NCI-H1417 (cell line): ENCODE measurements around the gene NOTCH4.
A peak's percentile ranks its signal among the peaks of the same experiment; 100 is the strongest.
"Not testable (repeated sequence)": the region's sequence is repeated elsewhere in the genome, so short reads cannot be mapped to it uniquely, and the experiment has no call there.

Source experiments
- DNase-seq, 3 experiments: peaks; one replicate each; lab custom pipeline; 2025; lab: John Stamatoyannopoulos, UW

The NOTCH4 gene

GRCh38 chr6:32193096-32193495, 30.8 kb downstream of the NOTCH4 start:
- DNase-seq: not testable (repeated sequence)

GRCh38 chr6:32192608-32193039, 31.2 kb downstream of the NOTCH4 start, which contains the start of gene GPSM3:
GPSM3 (minus strand) TSS chr6:32192643; CDS start chr6:32192513, 130 bp downstream.
- DNase-seq: no peak

- DNase-seq: no peak
These were observed 31.9 kb downstream of the NOTCH4 start for GRCh38 chr6:32191696-32192607.

GRCh38 chr6:32190911-32191677, 32.8 kb downstream of the NOTCH4 start:
- no peak for DNase-seq

GRCh38 chr6:32190054-32190851, 33.6 kb downstream of the NOTCH4 start, which contains the start of gene PBX2:
PBX2 (minus strand) TSS chr6:32190202; CDS start chr6:32189915, 287 bp downstream.
- DNase-seq: peak; percentile 32 to 89 (median 74)

- no peak for DNase-seq
These were observed 34.2 kb downstream of the NOTCH4 start for GRCh38 chr6:32189742-32190053.

DNA sequence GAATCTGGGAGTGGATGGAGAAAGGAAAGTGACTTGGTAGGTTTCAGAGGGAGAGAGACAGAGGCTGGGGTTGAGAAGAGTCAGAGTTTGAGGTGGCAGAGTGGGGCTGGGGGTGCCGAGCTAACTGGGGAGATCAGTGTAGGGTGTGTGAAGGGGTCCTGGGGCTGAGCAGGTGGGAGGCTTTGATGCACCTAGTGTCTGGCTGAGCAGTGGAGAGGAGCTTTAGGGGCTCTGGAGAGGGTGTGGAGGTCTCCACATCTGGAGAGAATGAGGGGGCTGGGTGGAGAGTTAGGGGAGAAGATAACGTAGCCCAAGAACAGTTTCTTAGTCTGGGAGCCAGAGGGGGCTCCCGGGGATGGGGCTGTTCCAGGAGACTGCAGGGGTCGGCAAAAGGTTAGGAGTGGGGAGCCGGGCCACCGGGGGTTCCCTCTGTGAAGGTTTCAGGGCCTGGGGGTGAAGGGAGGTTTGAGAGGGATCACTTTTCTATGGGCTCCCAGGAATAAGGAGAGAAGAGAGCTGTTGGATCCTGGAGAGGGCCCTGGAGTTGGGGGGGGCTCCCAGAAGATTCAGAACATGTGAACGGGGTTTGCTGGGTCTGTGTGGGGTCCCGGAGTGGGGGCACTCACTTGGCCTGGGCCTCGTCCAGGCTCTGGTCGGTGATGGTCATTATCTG, 34.7 kb downstream of the NOTCH4 start:
- no peak for DNase-seq

DNA sequence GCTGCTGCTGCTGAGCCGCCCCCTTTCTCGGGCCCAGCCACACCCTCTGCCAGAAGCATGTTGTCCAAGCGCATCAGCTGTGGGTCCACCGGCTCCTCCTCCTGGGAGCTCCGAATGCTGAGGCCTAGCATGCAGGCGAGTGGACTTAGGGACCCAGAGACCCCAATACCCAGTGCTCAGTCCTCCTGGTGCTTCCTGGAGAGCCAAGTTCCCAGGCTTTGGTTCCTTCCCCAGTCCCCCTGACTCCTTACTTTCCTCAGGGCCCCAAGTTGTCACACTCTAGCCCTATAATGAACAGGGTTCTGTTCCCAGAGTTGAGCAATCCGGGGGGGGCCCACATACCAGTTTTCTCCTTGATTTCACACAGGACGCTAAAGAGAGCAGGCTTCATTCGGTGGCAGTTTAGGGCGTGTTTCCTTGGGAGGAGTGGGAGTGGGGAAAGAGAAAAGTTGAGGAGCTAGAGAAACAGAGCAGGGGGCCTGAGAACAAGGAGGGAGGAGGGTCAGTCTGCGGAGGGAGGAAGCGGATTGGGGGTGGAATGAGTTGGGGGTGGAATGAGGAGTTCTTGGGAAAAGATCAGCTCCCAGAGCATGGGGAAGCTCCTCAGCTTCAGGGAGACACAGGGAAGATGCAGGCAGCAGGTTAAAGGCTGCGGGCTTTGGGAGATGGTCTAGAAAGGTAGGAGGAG, 35.3 kb downstream of the NOTCH4 start:
- no peak for DNase-seq

GRCh38 chr6:32187725-32188380, 36.0 kb downstream of the NOTCH4 start:
- not testable (repeated sequence) for DNase-seq

DNA sequence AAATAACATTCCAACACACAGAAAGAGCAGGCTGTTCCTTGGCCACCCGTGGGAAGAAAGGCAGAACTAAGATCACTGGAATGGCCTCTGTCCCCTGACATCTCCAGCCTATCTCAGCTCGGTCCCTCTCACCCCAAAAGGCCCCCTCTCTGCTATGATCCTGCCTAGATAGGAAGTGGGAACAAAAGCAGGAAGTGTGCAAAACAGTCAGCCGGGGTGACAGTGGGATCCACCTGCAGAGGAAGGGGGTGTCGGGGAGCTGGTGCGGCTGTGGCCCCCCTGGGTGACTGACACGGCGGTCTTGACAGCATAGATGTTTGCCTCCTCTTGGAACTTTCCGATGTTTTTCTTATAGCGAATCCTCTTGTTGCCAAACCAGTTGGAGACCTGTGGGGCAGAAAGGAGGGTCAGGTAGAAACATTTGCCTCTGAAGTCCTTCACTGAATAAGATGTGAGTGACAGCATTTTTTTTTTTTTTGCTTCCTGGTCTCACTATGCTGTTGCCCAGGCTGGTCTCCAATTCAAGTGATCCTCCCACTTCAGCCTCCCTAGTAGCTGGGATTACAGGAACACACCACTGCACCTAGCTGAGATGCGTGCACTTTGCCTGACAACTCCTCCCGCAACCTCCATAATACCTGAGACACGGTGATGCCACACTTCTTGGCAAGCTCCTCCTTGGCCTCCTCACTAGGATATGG, 36.7 kb downstream of the NOTCH4 start:
- no peak for DNase-seq

- DNase-seq: not testable (repeated sequence)
These were observed 37.6 kb downstream of the NOTCH4 start for GRCh38 chr6:32186151-32186840.

GRCh38 chr6:32185681-32186131, 38.2 kb downstream of the NOTCH4 start:
- not testable (repeated sequence) for DNase-seq

GRCh38 chr6:32184084-32184640, 39.7 kb downstream of the NOTCH4 start, which contains the start of gene AGER:
AGER (minus strand) TSS chr6:32184253; CDS start chr6:32184222, 31 bp downstream.
- no peak for DNase-seq

DNA sequence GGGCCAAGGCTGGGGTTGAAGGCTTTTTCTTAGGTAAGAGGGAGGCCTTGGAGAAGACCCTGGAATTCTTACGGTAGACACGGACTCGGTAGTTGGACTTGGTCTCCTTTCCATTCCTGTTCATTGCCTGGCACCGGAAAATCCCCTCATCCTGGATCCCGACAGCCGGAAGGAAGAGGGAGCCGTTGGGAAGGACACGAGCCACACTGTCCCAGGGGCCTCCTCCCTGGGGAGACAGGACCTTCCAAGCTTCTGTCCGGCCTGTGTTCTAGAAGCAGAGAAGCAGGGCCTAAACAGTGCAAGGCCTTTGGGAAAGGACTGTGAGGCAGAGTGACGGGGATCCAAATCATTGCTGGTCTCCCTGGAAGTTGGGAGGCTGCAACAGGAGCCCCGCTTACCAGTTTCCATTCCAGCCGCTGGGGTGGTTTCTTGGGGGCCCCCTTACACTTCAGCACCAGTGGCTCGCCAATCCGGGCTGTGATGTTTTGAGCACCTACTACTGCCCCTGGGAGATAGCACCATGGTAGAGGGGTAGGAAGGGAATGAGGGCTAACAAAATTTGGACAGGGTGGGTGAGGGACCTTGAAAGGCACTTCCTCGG, 40.3 kb downstream of the NOTCH4 start:
- no peak for DNase-seq

DNA sequence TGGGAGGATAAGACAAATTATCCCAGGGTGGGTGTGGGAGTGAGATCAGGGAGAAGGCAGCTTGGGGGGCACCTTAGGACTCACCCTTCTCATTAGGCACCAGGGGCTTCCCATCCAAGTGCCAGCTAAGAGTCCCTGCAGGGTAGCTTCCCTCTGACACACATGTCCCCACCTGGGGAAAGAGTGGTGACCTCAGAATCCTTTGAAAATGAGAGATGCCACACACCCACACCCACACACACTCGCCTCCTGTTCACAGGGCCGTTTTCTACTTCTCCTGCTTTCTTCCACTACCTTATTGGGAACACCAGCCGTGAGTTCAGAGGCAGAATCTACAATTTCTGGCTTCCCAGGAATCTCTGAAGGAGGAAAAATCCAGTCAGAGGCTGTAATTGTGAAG, 40.8 kb downstream of the NOTCH4 start:
- DNase-seq: no peak

- DNase-seq: no peak
These were observed 41.3 kb downstream of the NOTCH4 start for GRCh38 chr6:32182555-32182981.

DNA sequence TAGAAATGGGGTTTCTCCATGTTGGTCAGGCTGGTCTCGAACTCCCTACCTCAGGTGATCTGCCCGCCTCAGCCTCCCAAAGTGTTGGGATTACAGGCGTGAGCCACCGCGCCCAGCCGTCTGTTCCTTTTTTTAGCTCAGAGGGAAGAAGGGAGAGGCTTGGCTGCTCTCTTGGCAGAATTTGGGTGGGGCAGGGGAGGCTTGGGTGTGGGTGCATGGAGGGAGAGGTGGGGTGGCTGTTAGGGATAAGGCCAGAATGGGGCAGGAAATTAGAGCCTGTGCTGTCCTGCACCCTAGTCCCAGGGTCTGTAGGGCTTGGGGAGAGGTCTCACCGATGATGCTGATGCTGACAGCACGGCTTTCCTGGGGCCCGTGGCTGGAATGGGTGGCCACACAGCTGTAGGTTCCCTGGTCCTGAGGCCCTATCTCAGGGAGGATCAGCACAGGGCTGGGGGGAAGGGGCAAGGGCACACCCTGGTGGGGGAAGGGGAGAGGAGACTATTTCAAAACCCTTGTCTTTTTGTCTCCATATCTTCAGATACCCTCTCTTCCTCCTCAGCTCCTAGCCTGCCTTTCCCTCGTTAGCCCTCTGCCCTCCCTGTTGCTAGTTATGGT, 41.8 kb downstream of the NOTCH4 start:
- DNase-seq: no peak
